ACC112 (cell line): ENCODE results near the gene C2orf15.
"Not testable (repeated sequence)": the region's sequence is repeated elsewhere in the genome, so short reads cannot be mapped to it uniquely, and the experiment has no call there.

Experiments
- H2AFZ ChIP-seq: fragments of 200-600 bp; sonication (generic); one replicate; pipeline ENCODE4 v1.6.0; 2017; ENCODE audit warnings: antibody characterized with exemption, low read length; ENCODE audit not compliant: unreplicated experiment
- H3K27ac ChIP-seq: fragments of 200-600 bp; sonication (generic); 2 replicates; pipeline ENCODE4 v1.5.1; 2014; ENCODE audit warnings: low read depth, mild to moderate bottlenecking, antibody characterized with exemption, low read length, moderate library complexity
- H3K27me3 ChIP-seq: fragments of 200-600 bp; sonication (generic); 2 replicates; pipeline ENCODE4 v1.6.1; 2014; ENCODE audit warnings: mild to moderate bottlenecking, antibody characterized with exemption, low read length, moderate library complexity, mixed read lengths; ENCODE audit not compliant: insufficient read depth
- H3K36me3 ChIP-seq: fragments of 200-600 bp; sonication (generic); 2 replicates; pipeline ENCODE4 v1.6.1; 2016; ENCODE audit warnings: mild to moderate bottlenecking, antibody characterized with exemption, low read length, moderate library complexity, mixed read lengths; ENCODE audit not compliant: insufficient read depth
- H3K4me1 ChIP-seq: fragments of 200-600 bp; sonication (generic); one replicate; pipeline ENCODE4 v1.6.1; 2016; ENCODE audit warnings: low read length, mixed read lengths; ENCODE audit not compliant: insufficient read depth, unreplicated experiment, control insufficient read depth
- H3K4me3 ChIP-seq: fragments of 200-600 bp; sonication (generic); 2 replicates; pipeline ENCODE4 v1.5.1; 2014; ENCODE audit warnings: mild to moderate bottlenecking, low read depth, low read length
- H3K79me2 ChIP-seq: fragments of 200-600 bp; sonication (generic); one replicate; pipeline ENCODE4 v1.6.0; 2016; ENCODE audit warnings: low read length; ENCODE audit not compliant: control insufficient read depth, unreplicated experiment, insufficient read depth

Gene C2orf15, protein sequence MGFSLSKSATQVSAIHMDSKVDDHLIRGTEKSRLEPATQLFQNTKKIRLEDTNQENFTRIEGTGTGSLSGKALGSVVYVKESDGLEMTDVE

GRCh38 chr2:99141110-99142108, at the start of gene C2orf15:
C2orf15 (plus strand) TSS chr2:99141707; CDS start chr2:99150559, 8,852 bp downstream.
- Histone ChIP-seq H3K27me3 (peaks cover 6% of the 10 kb centered on the region; the same call in 1 of the 2 replicates), H2AFZ (peak within 1 kb of the TSS; percentile 66), H3K4me1 (no peaks in the 10 kb centered on the region), H3K36me3 (no peaks in the 10 kb centered on the region), H3K27ac (no peak within 1 kb of the TSS), H3K79me2 (no peaks in the 10 kb centered on the region), H3K4me3 (peak within 1 kb of the TSS; percentile 87)

DNA sequence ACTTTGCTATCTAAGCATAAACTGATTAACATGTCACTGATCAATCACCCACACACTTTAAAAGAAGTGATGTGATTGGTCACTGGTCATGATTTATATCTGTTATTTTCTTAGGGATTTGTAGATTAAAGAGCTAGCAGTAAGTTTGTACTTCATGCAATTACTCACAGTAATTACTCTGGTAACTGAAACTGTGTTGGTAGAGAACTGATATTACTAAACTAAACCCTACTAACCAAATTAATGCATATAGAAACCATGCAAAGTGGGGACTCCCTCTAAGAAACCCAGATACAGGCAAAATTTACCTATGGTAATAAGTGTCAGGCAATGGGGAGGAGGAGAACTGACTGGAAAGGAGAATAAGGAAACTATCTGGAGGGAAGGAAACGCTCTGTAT, 44.8 kb upstream of the C2orf15 start:
- H3K4me1 ChIP-seq, result peaks cover 5% of the 10 kb centered on the region
- H2AFZ ChIP-seq, result no peak overlapping the region
- H3K27ac ChIP-seq, result no peak overlapping the region
- H3K4me3 ChIP-seq, result no peak overlapping the region
- H3K27me3 ChIP-seq, result no peaks in the 10 kb centered on the region
- H3K36me3 ChIP-seq, result no peaks in the 10 kb centered on the region
- H3K79me2 ChIP-seq, result no peaks in the 10 kb centered on the region

GRCh38 chr2:99101697-99102096, 39.8 kb upstream of the C2orf15 start:
- no peaks in the 10 kb centered on the region for H3K79me2 ChIP-seq
- no peaks in the 10 kb centered on the region for H3K27me3 ChIP-seq
- H3K4me1 ChIP-seq, result peaks cover 9% of the 10 kb centered on the region
- H3K27ac ChIP-seq, result no peak overlapping the region
- no peaks in the 10 kb centered on the region for H3K36me3 ChIP-seq
- peak overlapping the region; percentile 36 for H3K4me3 ChIP-seq
- peak overlapping the region; percentile 83 for H2AFZ ChIP-seq

- Histone ChIP-seq H3K4me3 (no peak overlapping the region), H3K27ac (no peak overlapping the region), H3K27me3 (no peaks in the 10 kb centered on the region), H3K79me2 (no peaks in the 10 kb centered on the region), H2AFZ (no peak overlapping the region), H3K4me1 (peaks cover 15% of the 10 kb centered on the region), H3K36me3 (no peaks in the 10 kb centered on the region)
Measured at GRCh38 chr2:99104006-99104405, 37.5 kb upstream of the C2orf15 start.

GRCh38 chr2:99106913-99107312, 34.6 kb upstream of the C2orf15 start:
- Histone ChIP-seq H3K27ac (peak overlapping the region; percentile 16; the same call in 1 of the 2 replicates), H3K27me3 (no peaks in the 10 kb centered on the region), H3K36me3 (no peaks in the 10 kb centered on the region), H3K4me3 (no peak overlapping the region), H3K79me2 (no peaks in the 10 kb centered on the region), H3K4me1 (peaks cover 10% of the 10 kb centered on the region), H2AFZ (peak overlapping the region; percentile 54)

GRCh38 chr2:99111236-99111635, 30.3 kb upstream of the C2orf15 start:
- H3K27me3 ChIP-seq, result no peaks in the 10 kb centered on the region
- H3K36me3 ChIP-seq, result no peaks in the 10 kb centered on the region
- no peak overlapping the region for H3K27ac ChIP-seq
- H3K4me1 ChIP-seq, result peaks cover 10% of the 10 kb centered on the region
- no peaks in the 10 kb centered on the region for H3K79me2 ChIP-seq
- no peak overlapping the region for H3K4me3 ChIP-seq
- no peak overlapping the region for H2AFZ ChIP-seq

DNA sequence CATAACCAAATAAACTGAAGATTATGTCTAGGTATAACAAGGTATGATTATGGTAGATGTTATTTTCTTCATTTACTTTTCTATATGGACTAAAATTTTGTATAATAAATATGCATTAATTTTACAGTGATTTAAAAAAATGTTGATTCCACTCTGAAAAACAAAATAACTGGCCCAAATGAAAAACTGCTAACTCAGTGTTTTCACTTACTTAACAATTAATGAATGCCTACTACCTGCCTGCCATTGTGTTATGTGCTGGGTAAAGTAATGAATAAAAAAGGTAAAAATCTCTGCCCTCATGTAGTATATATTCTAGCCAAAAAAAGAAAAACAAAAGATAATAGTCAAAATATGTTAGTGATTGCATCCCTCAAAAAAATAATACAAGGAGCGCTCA, 29.6 kb upstream of the C2orf15 start:
- Histone ChIP-seq H3K27ac (no peak overlapping the region), H3K79me2 (no peaks in the 10 kb centered on the region), H3K36me3 (no peaks in the 10 kb centered on the region), H3K27me3 (no peaks in the 10 kb centered on the region), H2AFZ (no peak overlapping the region), H3K4me1 (peaks cover 4% of the 10 kb centered on the region), H3K4me3 (no peak overlapping the region)

GRCh38 chr2:99112617-99113016, 28.9 kb upstream of the C2orf15 start:
- Histone ChIP-seq H3K4me3 (no peak overlapping the region), H2AFZ (no peak overlapping the region), H3K27ac (no peak overlapping the region), H3K36me3 (no peaks in the 10 kb centered on the region), H3K27me3 (no peaks in the 10 kb centered on the region), H3K79me2 (no peaks in the 10 kb centered on the region), H3K4me1 (no peaks in the 10 kb centered on the region)

DNA sequence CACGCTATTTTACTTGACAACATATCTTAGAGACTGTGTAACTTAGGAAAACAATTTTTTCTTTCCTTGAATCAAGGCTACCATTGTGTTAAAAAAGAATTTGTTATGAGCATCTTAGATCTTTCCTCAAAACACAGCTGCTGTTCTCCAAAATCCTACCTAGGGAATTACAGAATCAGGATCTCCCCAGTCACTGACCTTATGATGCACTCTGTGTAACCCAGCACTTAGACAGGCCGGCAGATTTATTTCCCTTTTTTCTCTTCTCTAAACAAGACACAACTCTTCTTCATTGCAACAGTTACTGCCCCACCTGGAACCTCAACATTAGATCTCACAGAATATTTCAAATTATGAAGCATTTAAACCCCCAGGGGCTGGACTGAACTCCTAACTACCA, 13.5 kb upstream of the C2orf15 start:
- Histone ChIP-seq H2AFZ (no peak overlapping the region), H3K79me2 (no peaks in the 10 kb centered on the region), H3K4me3 (no peak overlapping the region), H3K27ac (no peak overlapping the region), H3K4me1 (no peaks in the 10 kb centered on the region), H3K27me3 (no peaks in the 10 kb centered on the region), H3K36me3 (no peaks in the 10 kb centered on the region; the same call in 1 of the 2 replicates)

GRCh38 chr2:99135044-99135556, 6.4 kb upstream of the C2orf15 start:
- H3K79me2 ChIP-seq, H3K4me3 ChIP-seq, H3K27ac ChIP-seq, H3K36me3 ChIP-seq, H3K4me1 ChIP-seq, H2AFZ ChIP-seq, H3K27me3 ChIP-seq: not testable (repeated sequence)
